Esophagus squamous epithelium (tissue), 4 donors: ENCODE measurements around the gene IFNGR2.
A peak's percentile ranks its signal among the peaks of the same experiment; 100 is the strongest.

Experiments used
- POLR2A ChIP-seq, 4 donors: fragments of 450-650 bp; IDR thresholded peaks; one replicate each; pipeline ENCODE4 v1.6.1; 2017; ENCODE audit warnings: antibody characterized with exemption in 4 of 4, mild to moderate bottlenecking in 4 of 4, moderate library complexity in 3 of 4
- TF ChIP-seq, protein P1 (sequence below), 6 experiments: fragments of 450-650 bp in 4 of 6; fragments of 200-600 bp in 2 of 6; sonication (generic) in 2 of 6; IDR thresholded peaks; one replicate each; pipeline ENCODE4 v1.5.1; 2016 to 2019; ENCODE audit warnings: antibody characterized with exemption in 6 of 6, mild to moderate bottlenecking in 4 of 6, moderate library complexity in 4 of 6

DNA sequence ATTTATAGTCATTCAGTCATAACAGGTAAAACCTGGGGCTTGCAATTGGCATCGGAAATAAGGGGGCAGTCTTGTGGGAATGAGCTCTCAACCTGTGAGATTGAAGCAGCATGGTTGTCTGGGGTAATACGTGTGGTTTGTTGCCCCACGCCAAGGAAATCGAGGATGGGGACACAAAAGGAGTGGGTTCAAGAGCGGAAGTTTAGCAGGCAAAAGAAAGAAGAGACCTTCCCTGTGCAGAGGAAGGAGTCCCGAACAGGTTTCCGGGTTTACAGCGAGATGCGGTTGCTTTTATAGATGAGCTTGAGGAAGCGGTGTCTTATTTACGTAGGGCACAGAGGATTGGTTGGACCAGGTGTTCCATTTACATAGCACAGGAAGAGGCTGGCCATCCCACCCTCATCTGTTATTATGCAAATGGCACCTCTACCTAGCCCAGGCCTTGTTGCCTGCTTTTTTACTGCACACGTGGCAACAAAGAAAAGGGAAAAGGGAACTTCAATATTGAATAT lies 41.1 kb upstream of the IFNGR2 start:
- TF ChIP-seq, protein P1, sequence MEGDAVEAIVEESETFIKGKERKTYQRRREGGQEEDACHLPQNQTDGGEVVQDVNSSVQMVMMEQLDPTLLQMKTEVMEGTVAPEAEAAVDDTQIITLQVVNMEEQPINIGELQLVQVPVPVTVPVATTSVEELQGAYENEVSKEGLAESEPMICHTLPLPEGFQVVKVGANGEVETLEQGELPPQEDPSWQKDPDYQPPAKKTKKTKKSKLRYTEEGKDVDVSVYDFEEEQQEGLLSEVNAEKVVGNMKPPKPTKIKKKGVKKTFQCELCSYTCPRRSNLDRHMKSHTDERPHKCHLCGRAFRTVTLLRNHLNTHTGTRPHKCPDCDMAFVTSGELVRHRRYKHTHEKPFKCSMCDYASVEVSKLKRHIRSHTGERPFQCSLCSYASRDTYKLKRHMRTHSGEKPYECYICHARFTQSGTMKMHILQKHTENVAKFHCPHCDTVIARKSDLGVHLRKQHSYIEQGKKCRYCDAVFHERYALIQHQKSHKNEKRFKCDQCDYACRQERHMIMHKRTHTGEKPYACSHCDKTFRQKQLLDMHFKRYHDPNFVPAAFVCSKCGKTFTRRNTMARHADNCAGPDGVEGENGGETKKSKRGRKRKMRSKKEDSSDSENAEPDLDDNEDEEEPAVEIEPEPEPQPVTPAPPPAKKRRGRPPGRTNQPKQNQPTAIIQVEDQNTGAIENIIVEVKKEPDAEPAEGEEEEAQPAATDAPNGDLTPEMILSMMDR (IDR thresholded peaks at IDR 0.05): no peak
- TF ChIP-seq POLR2A (IDR thresholded peaks at IDR 0.05): peak in 2 of 4 donors; percentile 70 to 77
